IMR-90 (cell line): ENCODE measurements around the gene PGLYRP3. TPM values are rescaled to one million over a fixed set of nuclear protein-coding genes. Genes with fewer than 3 reads are reported as not detected.

Experiments
- ATAC-seq: fragments of 200-7000 bp; cut with Tn5 transposase; 2 replicates; pipeline ENCODE4 v1.9.1; 2020; ENCODE audit warnings: low read depth, mild to moderate bottlenecking, moderate library complexity
- BruUV-seq: library from RNA; stranded (reverse); fragments of 400-500 nt; replicated peaks from 2 replicates; lab custom pipeline; 2021; lab: Mats Ljungman, UMichigan
- CTCF ChIA-PET: fragments of 300-600 bp; formaldehyde crosslinking; extraction: SDS; loops from one replicate; lab custom pipeline; 2021; ENCODE audit warnings: antibody characterized with exemption; lab: Yijun Ruan, JAX
- POLR2A ChIA-PET: fragments of 300-600 bp; sonication (Branson Sonifier 250); formaldehyde crosslinking; loops from one replicate; lab custom pipeline; 2022; ENCODE audit warnings: antibody characterized with exemption; ENCODE audit not compliant: unreplicated experiment; lab: Charles Lee
- DNase-seq: peaks from one replicate; pipeline ENCODE4 v3.0.0; 2013
- H2AFZ ChIP-seq: replicated peaks from 2 replicates; pipeline ENCODE3; 2013; ENCODE audit warnings: low read length, mild to moderate bottlenecking; ENCODE audit not compliant: poor library complexity
- H2AK5ac ChIP-seq: 2 replicates; pipeline ENCODE4 v1.6.1; 2013; ENCODE audit warnings: low read depth, low read length, inconsistent platforms
- H2AK9ac ChIP-seq: replicated peaks from 2 replicates; pipeline ENCODE3; 2013; ENCODE audit warnings: mild to moderate bottlenecking, low read depth, low read length, moderate library complexity; ENCODE audit not compliant: poor library complexity
- H2BK120ac ChIP-seq: 2 replicates; pipeline ENCODE4 v1.6.1; 2013; ENCODE audit warnings: low read depth, low read length, inconsistent platforms
- H2BK15ac ChIP-seq: 3 replicates; pipeline ENCODE4 v1.6.1; 2013; ENCODE audit warnings: low read depth, low read length, inconsistent platforms
- H2BK20ac ChIP-seq: 2 replicates; pipeline ENCODE4 v1.6.1; 2013; ENCODE audit warnings: low read depth, mild to moderate bottlenecking, inconsistent platforms, low read length, moderate library complexity
- H2BK5ac ChIP-seq: 2 replicates; pipeline ENCODE4 v1.6.1; 2013; ENCODE audit warnings: mild to moderate bottlenecking, low read depth, low read length, inconsistent platforms; ENCODE audit not compliant: poor library complexity, severe bottlenecking
- H3K14ac ChIP-seq: replicated peaks from 2 replicates; pipeline ENCODE4 v1.6.1; 2013; ENCODE audit warnings: low read depth, low read length, inconsistent platforms
- H3K18ac ChIP-seq: 2 replicates; pipeline ENCODE4 v1.6.1; 2013; ENCODE audit warnings: low read depth, low read length, control low read depth
- H3K23ac ChIP-seq: 2 replicates; pipeline ENCODE4 v1.6.1; 2013; ENCODE audit warnings: low read depth, low read length, inconsistent platforms
- H3K27ac ChIP-seq: 2 replicates; pipeline ENCODE4 v1.5.1; 2013; ENCODE audit warnings: mild to moderate bottlenecking, control low read depth, low read length; ENCODE audit not compliant: insufficient read depth
- H3K27me3 ChIP-seq: 2 replicates; pipeline ENCODE4 v1.6.1; 2013; ENCODE audit warnings: low read length; ENCODE audit not compliant: control insufficient read depth, insufficient read depth
- H3K36me3 ChIP-seq: 2 replicates; pipeline ENCODE4 v1.6.1; 2013; ENCODE audit warnings: low read length, mixed read lengths; ENCODE audit not compliant: control insufficient read depth, insufficient read depth
- H3K4ac ChIP-seq: 2 replicates; pipeline ENCODE4 v1.6.1; 2013; ENCODE audit warnings: low read depth, low read length, inconsistent platforms
- H3K4me1 ChIP-seq: 2 replicates; pipeline ENCODE4 v1.6.1; 2013; ENCODE audit warnings: low read length, mixed read lengths; ENCODE audit not compliant: control insufficient read depth, insufficient read depth
- H3K4me2 ChIP-seq: 2 replicates; pipeline ENCODE4 v1.6.1; 2013; ENCODE audit warnings: low read depth, mild to moderate bottlenecking, control low read depth, low read length, moderate library complexity
- H3K4me3 ChIP-seq: 2 replicates; pipeline ENCODE4 v1.5.1; 2013; ENCODE audit warnings: low read depth, mild to moderate bottlenecking, control low read depth, low read length, moderate library complexity; ENCODE audit not compliant: insufficient read depth
- H3K56ac ChIP-seq: 2 replicates; pipeline ENCODE4 v1.6.1; 2013; ENCODE audit warnings: low read length, inconsistent platforms; ENCODE audit not compliant: insufficient read depth; ENCODE audit errors: extremely low read depth
- H3K79me1 ChIP-seq, 2 experiments: 2 replicates each; pipeline ENCODE4 v1.6.1; 2013; ENCODE audit warnings: low read length in 2 of 2, inconsistent platforms in 1 of 2, low read depth in 1 of 2
- H3K9ac ChIP-seq: 2 replicates; pipeline ENCODE4 v1.6.1; 2013; ENCODE audit warnings: low read depth, low read length, control low read depth
- H3K9me1 ChIP-seq: 2 replicates; pipeline ENCODE4 v1.6.1; 2013; ENCODE audit warnings: low read length, inconsistent platforms; ENCODE audit not compliant: insufficient read depth
- H3K9me3 ChIP-seq: 2 replicates; pipeline ENCODE4 v1.6.1; 2013; ENCODE audit warnings: low read length; ENCODE audit not compliant: control insufficient read depth, insufficient read depth
- H4K20me1 ChIP-seq: 2 replicates; pipeline ENCODE4 v1.6.1; 2013; ENCODE audit warnings: low read length, inconsistent platforms; ENCODE audit not compliant: insufficient read depth
- H4K5ac ChIP-seq: 2 replicates; pipeline ENCODE4 v1.6.1; 2013; ENCODE audit warnings: mild to moderate bottlenecking, low read depth, low read length, control low read depth
- H4K8ac ChIP-seq, 2 experiments: 2 replicates each; pipeline ENCODE4 v1.6.1; 2013; ENCODE audit warnings: low read depth in 2 of 2, low read length in 2 of 2, control low read depth in 1 of 2, inconsistent platforms in 1 of 2
- H4K91ac ChIP-seq: 2 replicates; pipeline ENCODE4 v1.6.1; 2013; ENCODE audit warnings: low read depth, low read length, inconsistent platforms; ENCODE audit not compliant: insufficient read depth
- CTCF ChIP-seq: conservative IDR thresholded peaks from 2 replicates; pipeline ENCODE4 v1.5.1; 2012; ENCODE audit warnings: mild to moderate bottlenecking, low read depth, low read length, improper control_type of control experiment
- RCOR1 ChIP-seq: IDR thresholded peaks from 2 replicates; pipeline ENCODE4 v1.6.1; 2012; ENCODE audit warnings: mild to moderate bottlenecking, low read length, improper control_type of control experiment; ENCODE audit not compliant: insufficient replicate concordance
- RFX5 ChIP-seq: IDR thresholded peaks from 2 replicates; pipeline ENCODE4 v1.8.0; 2012; ENCODE audit warnings: low read depth, mild to moderate bottlenecking, low read length, moderate library complexity
- WGBS, 2 experiments: methylation state at CpG; one replicate each; pipeline versions ENCODE4 v1.1.5 to v1.1.7; 2013; ENCODE audit warnings: missing lambda C conversion rate in 2 of 2; ENCODE audit not compliant: insufficient read length in 1 of 2; ENCODE audit errors: extremely low coverage in 2 of 2; 5-methylcytosine and 5-hydroxymethylcytosine counted together
- dilution Hi-C: fragments of 300-500 bp; cut with HindIII; formaldehyde crosslinking; loops from one replicate; pipeline ENCODE4 v1.14.3; 2018; ENCODE audit warnings: low sequenced_read_pairs; ENCODE audit not compliant: unreplicated experiment
- in situ Hi-C: fragments of 300-500 bp; cut with MboI; formaldehyde crosslinking; loops from 3 replicates; pipeline ENCODE4 v1.14.3; 2019; ENCODE audit warnings: low sequenced_read_pairs, inconsistent platforms, mixed read lengths
- intact Hi-C: fragments of 100-400 bp; cut with micrococcal nuclease; formaldehyde crosslinking; loops from 2 replicates; pipeline ENCODE4 v1.10.0; 2022
- polyA plus RNA-seq, 3 experiments: library from polyadenylated mRNA; depleted of rRNA; stranded (reverse); fragments of >200 nt; gene quantifications; 2 replicates each; pipeline ENCODE4 v1.2.3, GENCODE V29; 2012; ENCODE audit warnings: low replicate concordance in 1 of 3
- total RNA-seq: library from RNA; depleted of rRNA; stranded (reverse); fragments of >200 nt; gene quantifications from 2 replicates; pipeline ENCODE4 v1.2.3, GENCODE V29; 2012

PGLYRP3 gene
- total and polyA plus RNA-seq, 2 of the 4 experiments (the other 2 are of a cell fraction), result not detected

- H2AK9ac ChIP-seq, result no peak overlapping the region
- no peak overlapping the region for H2AK5ac ChIP-seq
- no peak overlapping the region for H3K56ac ChIP-seq
- H4K8ac ChIP-seq, result no peak overlapping the region
- H4K20me1 ChIP-seq, result no peaks in the 10 kb centered on the region
- H3K9ac ChIP-seq, result no peak overlapping the region
- TF ChIP-seq CTCF (no peak), RCOR1 (no peak), RFX5 (no peak)
- H2BK20ac ChIP-seq, result no peak overlapping the region
- no CpG with 5 or more reads among the region's 5 CpGs for WGBS, 2 experiments
- no peak overlapping the region for H4K91ac ChIP-seq
- ChIA-PET CTCF (interaction anchor here (0.7 kb wide), 1 partner anchor 371 kb away, joined by 3 read pairs; no protein-coding TSS in a partner anchor), POLR2A (no interaction called here)
- no peak overlapping the region for H3K4me2 ChIP-seq
- H3K4me1 ChIP-seq, result no peaks in the 10 kb centered on the region
- dilution Hi-C loops, result no loop called here
- no peak overlapping the region for H3K23ac ChIP-seq
- H3K36me3 ChIP-seq, result no peaks in the 10 kb centered on the region
- no peaks in the 10 kb centered on the region for H3K9me1 ChIP-seq
- no peak overlapping the region for H2BK120ac ChIP-seq
- no peak for DNase-seq
- intact Hi-C loops, result no loop called here
- no peak overlapping the region for H3K14ac ChIP-seq
- no peak overlapping the region for H4K5ac ChIP-seq
- no peak overlapping the region for H2BK5ac ChIP-seq
- in situ Hi-C loops, result no loop called here
- H3K18ac ChIP-seq, result no peak overlapping the region
- ATAC-seq, result no peak
- no peak overlapping the region for H3K4me3 ChIP-seq
- H3K79me1 ChIP-seq, result no peaks in the 10 kb centered on the region
- H3K27me3 ChIP-seq, result no peaks in the 10 kb centered on the region
- no peak overlapping the region for H3K27ac ChIP-seq
- H2BK15ac ChIP-seq, result no peak overlapping the region
- no peak overlapping the region for H3K4ac ChIP-seq
- no peaks in the 10 kb centered on the region for H3K9me3 ChIP-seq
- H2AFZ ChIP-seq, result no peak overlapping the region
- no TSS peak for BruUV-seq
Measured at GRCh38 chr1:153291514-153291913, 21.2 kb downstream of the PGLYRP3 start.
